ENCODE data around the gene NDUFA6.

The NDUFA6 gene

DNA sequence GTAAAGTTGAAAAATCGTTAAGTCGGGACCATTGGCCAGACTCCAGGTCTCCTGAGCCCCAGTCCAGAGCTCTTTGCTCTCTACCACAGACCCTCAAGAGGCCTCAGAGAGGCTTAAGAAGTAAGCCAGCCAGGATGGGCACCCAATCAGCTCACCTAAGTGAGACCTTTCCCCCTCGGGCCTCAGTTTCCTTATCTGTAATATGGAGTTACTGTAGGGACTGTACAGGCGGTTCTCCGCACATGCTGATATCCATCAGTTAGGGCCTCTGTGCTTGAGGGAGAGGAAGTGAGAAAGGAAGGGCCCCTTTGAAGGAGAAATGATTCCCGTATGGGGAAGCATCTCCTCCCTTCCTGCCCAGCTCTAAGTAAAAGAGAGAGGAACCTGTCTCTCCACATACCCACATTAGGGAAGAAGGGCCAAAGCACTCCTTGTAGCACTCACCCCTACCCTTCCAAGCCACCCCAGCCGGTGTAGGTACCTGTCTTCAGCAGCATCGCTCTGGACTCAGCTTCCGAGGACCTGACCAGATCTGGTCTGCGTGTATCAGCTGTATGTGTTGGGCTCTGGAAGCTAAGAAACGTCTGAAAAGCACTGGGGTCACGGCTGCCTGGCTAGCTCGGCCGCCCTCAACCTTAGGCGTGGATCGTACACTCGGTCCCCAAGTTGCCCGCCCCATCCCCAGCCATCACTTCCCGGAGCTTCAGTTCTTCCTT, 20.6 kb downstream of the NDUFA6 start:
- DNase-seq: no peak

DNA sequence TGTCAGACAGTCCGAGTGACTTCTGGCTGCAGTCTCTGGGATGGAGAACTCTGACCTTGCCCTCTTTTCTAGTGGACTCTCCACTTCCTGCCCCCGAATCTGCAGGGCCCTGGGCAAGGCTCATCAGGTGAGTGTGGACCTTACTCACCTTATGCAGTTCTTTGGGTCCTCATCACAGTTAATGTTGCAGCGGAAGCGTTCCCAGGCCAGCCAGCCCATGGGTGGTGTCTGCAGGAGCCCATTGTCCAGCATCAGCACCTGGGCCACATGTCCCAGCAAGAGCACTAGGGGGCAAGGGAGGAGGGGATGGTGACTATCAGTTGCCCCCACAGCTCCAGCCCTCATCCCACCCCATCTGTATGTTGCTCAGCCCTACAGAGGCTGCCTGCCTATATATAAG, 22.3 kb downstream of the NDUFA6 start:
- DNase-seq: no peak

DNA sequence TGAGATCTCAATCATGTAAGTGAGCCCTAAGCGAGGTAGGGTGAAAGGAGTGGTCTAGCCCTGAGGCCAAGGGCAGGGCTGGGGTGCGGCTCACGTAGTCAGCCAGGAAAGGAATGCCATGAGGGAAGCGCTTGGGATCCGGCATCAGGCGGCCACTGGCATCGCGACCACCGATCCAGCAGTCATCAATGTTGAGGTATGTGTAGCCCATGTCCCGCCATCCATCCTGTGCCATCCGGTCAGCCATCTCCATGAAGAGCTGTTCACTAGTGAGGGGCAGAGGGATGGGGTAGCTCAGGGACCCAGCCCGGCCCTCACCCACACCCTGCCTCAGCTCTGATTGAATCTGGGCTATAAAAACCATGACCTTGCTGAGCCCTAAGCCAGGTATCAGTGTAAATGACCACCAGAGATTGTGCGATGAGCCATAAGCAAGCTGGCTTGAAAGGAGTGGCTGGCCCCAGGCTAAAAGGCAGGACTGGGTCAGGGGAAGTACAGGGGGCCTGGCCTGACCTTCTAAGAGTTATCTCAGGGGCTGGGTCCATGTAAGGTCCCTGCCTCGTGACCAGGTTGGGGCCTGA, 22.8 kb downstream of the NDUFA6 start:
- no peak for DNase-seq

DNA sequence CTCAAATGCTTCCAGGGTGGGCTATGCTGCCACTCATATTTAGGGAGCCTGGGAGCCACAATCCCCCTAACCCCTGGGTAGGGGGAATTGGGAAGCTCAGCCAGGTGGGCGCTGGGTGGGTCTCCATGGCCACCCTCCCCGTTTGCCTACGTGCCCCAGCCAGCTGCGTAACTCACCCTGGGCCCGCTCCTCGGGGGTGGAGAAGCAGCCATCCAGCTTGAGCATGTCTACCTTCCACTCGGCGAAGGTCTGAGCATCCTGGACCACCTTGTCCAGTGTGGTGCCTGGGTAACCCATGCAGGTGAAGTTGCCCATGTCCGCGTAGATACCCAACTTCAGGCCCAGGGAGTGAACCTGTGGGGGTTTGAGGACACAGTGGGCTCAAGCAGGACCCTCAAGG, 23.6 kb downstream of the NDUFA6 start:
- no peak for DNase-seq

DNA sequence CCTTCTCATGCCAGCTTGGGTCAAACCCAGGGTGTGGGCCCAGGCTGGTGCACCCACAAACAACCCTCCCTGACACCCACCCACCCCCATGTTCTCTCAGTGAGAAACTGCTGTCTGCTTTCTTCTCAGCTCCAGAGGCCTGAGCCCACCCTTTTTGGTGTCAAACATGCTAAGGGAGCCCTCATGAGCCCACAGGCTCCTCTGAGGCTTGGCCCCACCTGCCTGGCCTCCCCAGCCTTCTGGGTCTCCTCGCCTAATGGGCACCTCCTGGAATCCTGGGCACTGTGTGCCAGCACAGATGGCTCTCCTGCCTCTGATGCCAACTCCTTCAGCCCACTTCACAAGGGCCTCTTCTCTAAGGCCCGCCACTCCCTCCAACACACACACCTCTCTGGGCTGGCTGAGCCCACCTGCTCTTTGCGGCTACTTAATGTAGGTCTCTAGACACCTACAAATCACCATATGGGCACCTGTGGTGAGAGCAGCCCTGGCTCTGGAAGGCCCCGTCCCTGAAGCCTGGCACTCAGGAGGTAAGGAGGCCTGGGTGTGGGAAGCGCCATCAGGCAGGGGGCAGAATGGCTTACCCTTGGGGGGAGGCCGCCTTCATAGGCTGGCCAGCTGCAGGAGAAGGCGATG, 24.3 kb downstream of the NDUFA6 start:
- DNase-seq: no peak

DNA sequence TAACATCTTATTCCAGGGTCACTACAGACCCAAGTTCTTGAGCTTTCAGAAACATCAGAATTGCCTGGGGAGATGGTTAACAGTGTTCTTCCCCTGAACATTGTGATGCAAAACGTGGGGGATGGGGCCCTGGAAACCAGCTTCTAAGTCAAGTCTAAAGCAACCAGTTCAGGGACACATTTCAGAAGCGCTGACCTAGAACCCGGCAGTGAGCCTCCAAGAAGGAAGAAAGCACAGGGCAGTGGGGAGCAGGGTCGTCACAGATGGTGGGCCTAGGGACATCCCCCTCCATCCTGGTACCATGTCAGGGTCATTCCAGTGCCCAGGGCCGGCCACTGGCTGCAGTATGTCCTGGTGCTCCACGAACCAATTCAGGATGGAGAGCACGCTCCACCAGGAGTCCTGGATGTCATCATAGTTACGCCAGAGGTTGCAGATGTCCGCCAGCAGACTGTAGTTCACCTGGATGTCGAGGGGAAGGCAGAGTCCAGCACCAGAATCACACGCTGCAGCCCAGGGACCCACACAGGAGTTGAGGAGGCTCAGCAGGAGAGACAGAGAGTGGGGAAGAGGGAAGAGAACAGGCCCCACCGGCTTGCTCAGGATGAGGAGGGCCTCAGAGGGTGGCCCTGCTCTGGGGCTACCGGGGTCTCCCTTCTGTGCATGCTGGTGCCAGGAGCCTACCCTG, 25.0 kb downstream of the NDUFA6 start:
- DNase-seq: no peak

DNA sequence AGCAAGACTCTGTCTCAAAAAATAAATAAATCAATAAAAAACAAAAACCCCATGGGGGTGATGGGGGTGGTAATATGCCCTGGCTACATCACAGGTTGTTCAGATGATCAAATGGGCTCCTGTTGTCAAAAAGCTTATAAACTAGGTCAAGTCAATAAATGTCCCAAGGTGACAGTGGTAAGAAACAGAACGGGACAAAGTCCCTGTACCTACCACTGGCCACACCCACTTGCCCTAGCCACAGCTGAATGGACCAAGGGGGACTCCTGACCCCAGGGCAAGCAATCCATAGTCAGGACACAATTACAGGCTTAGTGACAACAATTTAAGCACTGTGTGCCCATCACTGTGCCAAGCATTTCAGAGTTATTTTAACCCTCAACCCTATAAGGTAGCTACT, 25.9 kb downstream of the NDUFA6 start:
- DNase-seq: no peak

DNA sequence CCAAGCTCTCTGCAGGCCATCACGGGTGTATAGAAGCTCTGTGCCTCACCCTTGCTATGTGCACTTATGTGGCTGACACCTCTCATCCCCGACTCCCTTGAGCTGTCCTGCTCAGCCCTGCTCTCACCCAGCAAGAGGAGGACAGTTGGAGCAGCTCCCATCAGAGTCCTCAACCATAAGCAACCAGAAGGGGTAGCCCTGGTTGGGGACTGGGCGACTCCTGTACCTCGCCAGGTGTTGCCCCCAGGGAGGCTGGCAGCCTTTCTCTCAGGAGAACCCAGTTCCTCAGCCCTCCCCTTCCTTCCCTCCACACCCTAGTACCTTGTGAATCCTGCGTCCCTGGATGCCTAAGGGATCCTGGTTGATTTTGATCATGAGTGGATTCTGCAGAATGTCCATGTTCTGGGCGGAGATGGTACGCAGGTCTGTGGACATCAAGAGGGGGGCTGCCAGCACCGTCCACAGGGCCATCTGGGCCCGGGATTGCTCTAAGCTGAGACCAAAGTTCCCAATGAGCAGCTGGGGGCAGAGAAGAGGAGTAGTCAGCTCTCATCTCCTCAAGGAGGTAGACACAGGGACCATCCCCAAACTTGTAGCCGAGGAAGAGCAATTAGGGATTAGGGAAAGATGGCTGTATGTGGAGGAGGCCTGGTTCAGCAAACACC, 27.9 kb downstream of the NDUFA6 start:
- DNase-seq: no peak

DNA sequence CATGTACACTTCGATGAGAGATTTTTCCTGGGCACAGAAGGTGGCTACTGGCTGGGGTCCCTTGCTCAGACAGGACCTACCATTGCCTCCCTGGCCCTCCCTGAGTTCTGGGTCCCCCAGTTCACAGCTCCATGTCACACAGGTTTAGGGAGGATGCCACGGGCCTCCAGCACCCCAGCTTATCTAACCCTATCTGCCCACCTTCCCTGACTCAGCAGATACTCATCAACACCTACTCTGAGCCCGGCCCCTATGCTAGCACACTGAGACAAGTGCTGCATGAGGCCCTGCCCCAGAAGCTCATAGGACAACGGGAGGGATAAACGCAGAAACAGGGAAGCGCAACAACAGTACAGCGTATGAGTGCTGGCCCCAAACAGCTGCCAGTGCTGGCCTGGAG, 29.5 kb downstream of the NDUFA6 start:
- DNase-seq: no peak

DNA sequence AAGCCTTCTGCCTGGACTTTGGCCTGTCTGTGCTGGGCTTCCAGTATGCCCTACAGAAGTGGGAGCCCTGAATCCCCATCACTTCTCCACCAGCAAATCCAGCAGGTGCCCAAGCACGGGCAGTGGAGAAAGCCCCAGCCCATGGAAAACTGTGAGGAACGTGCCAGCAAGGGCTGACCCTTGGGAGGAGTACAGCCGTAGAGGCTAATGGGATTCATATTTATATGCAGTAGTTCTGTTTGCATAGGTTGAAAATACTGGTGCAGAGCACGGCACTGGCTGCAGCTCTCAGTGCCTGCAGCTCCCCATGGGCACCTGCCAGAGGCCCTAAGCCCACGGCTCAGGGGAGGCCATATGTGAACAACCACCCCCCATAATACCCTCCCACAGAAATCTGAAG, 30.1 kb downstream of the NDUFA6 start:
- DNase-seq: no peak

DNA sequence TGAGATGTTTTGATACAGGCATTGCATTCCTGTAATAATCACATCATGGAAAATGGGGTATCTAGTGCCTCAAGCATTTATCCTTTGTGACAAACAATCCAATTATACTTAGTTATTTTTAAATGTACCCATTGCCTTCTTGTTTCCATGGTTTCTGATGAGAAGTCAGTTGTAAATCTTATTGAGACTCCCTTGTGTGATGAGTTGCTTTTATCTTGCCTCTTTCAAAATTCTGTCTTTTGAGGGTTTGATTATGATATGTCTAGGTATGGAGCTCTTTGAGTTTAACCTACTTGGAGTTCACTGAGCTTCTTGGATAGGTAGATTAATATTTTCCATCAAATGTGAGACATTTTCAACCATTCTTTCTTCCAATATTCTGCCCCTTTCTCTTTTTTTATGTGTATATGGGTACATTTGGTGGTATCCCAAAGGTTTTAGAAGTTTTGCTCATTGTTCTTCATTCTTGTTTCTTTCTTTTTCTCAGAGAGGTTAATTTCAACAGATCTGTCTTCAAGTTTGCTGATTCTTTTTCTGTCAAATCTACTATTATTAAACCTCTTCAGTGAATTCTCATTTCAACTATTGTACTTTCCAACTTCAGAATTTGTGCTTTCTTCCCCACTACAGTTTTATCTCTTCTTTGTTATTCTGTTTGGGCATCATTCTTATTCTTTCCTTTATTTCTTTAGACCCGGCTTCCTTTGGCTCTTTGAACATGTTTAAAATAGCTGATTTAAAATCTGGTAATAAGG, 33.6 kb downstream of the NDUFA6 start:
- DNase-seq: no peak

DNA sequence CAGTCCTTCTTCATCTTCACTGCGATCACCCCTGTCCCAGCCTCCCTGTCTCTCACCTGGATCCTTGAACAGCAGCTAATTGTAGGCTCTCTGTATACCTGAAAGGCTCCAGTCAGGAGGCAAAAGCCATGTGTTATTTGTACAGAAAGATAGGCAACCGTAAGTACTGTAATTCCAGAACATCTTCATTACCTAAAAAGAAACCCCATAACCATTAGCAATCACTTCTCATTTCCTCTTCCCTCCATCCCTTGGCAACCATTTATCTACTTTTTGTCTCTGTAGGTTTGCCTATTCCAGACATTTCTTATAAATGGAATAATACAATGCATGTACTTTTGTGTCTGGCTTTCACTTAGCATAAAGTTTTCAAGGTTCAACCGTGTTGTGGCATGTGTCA, 37.8 kb downstream of the NDUFA6 start:
- no peak for DNase-seq

DNA sequence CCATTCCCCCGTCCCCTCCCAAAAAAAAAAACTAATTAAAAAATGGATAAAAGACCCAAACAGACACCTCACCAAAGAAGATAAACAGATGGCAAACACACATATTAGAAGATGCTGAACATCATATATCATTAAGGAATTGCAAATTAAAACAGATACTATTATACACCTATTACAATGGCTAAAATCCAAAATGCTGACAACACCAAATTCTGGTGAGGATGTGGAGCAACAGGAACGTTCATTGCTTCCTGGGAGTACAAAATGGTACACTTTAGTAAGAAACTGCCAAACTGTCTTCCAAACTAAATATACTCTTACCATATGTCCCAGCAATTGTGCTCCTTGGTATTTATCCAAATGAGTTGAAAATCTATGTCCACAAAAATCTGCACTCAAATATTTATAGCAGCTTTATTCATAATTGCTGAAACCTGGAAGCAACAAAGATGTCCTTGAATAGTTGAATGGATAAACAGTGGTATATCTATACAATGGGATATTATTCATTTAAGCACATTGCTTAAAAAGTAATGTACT, 39.9 kb downstream of the NDUFA6 start:
- no peak for DNase-seq

DNA sequence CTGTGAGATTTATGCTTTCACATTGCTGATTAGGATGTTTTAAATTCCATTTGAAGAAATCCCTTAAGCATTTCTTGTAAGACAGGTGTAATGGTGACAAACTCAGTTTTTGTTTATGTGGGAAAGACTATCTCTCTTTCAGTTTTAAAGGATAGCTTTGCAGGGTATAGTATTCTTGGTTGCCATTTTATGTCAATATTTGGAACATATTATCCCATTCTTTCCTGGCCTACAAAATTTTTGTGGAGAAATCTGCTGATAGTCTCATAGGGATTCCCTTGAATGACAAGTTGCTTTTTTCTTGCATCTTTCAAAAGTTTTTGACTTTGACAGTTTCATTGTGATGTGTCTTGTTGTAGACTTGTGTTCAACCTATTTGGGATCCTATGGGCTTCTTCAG, 48.8 kb downstream of the NDUFA6 start:
- DNase-seq: no peak

DNA sequence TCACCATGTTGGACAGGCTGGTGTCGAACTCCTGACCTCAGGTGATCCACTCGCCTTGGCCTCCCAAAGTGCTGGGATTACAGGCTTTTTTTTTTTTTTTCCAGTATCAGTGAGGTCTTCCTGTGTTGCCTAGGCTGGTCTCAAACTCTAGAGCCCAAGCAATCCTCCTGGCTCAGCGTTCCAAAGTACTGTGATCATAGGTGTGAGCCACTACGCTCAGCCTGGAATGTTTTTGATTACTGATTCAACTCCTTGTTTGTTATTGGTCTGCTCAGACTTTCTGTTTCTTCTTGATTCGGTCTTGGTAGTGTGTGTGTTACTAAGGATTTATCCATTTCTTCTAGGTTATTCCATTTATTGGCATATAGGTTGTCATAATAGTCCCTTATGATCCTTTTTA, 51.3 kb downstream of the NDUFA6 start:
- DNase-seq: no peak

All from hippocampal formation (tissue), 2 donors.